ENCODE measurements around the gene KPNB1. TPM values are rescaled to one million over a fixed set of nuclear protein-coding genes. Genes with fewer than 3 reads are reported as not detected.

The KPNB1 gene
- total and polyA plus RNA-seq, 2 of the 4 experiments (the other 2 are of a cell fraction), result 206 to 1,082 TPM

GRCh38 chr17:47696717-47697642, 47.3 kb downstream of the KPNB1 start:
- H3K27me3 ChIP-seq (ENCODE audit: control insufficient read depth, insufficient read depth, low read length), result no peaks in the 10 kb centered on the region; the same call in 1 of the 2 replicates
- no peak overlapping the region for H3K14ac ChIP-seq (replicated peaks; ENCODE audit: low read depth, low read length)
- no peak overlapping the region for H3K4me3 ChIP-seq (ENCODE audit: insufficient read depth, low read depth, low read length)
- DNase-seq, result no peak
- H3K56ac ChIP-seq (ENCODE audit: extremely low read depth, insufficient read depth, low read length), result no peak overlapping the region
- H3K36me3 ChIP-seq (ENCODE audit: control insufficient read depth, insufficient read depth, low read length), result peaks cover 25% of the 10 kb centered on the region; the same call in 1 of the 2 replicates
- no peak overlapping the region for H2BK20ac ChIP-seq (ENCODE audit: low read depth, low read length)
- ChIA-PET CTCF (interaction anchor here (1.3 kb wide), 2 partner anchors 93 to 104 kb away, joined by 3 read pairs; no protein-coding TSS in a partner anchor), POLR2A (ENCODE audit: unreplicated experiment) (interaction anchor here (0.5 kb wide), 1 partner anchor 201 kb away, joined by 4 read pairs; no protein-coding TSS in a partner anchor)
- H3K18ac ChIP-seq (ENCODE audit: low read depth, low read length), result no peak overlapping the region
- BruUV-seq (replicated peaks), result no TSS peak
- no peak overlapping the region for H3K9ac ChIP-seq (ENCODE audit: low read depth, low read length)
- H2AK5ac ChIP-seq (ENCODE audit: low read depth, low read length), result no peak overlapping the region
- H3K4me2 ChIP-seq (ENCODE audit: low read depth, low read length), result no peak overlapping the region
- peaks cover 13% of the 10 kb centered on the region; the same call in 1 of the 2 replicates for H4K20me1 ChIP-seq (ENCODE audit: insufficient read depth, low read length)
- peaks cover 5 to 10% of the 10 kb centered on the region in 2 experiments; a peak in 2 of 4 replicates for H3K79me1 ChIP-seq (ENCODE audit: low read depth in 1 of 2, low read length in 2 of 2)
- 96% methylated on average over 4 of the region's 11 CpGs; no CpG with 5 or more reads in 1 of the 2 experiments for WGBS, 2 experiments (ENCODE audit: extremely low coverage in 2 of 2, insufficient read length in 1 of 2)
- intact Hi-C loops (cut with micrococcal nuclease), result no loop called here
- peaks cover 11% of the 10 kb centered on the region for H3K4me1 ChIP-seq (ENCODE audit: control insufficient read depth, insufficient read depth, low read length)
- dilution Hi-C loops (cut with HindIII; ENCODE audit: low sequenced_read_pairs, unreplicated experiment), result no loop called here
- H2BK5ac ChIP-seq (ENCODE audit: low read depth, low read length, poor library complexity, severe bottlenecking), result no peak overlapping the region
- no peak overlapping the region for H4K8ac ChIP-seq (ENCODE audit: low read depth in 2 of 2, low read length in 2 of 2)
- no peak overlapping the region for H4K5ac ChIP-seq (ENCODE audit: low read depth, low read length)
- no peak overlapping the region for H2BK15ac ChIP-seq (ENCODE audit: low read depth, low read length)
- no peak overlapping the region for H3K23ac ChIP-seq (ENCODE audit: low read depth, low read length)
- no peak overlapping the region for H2AFZ ChIP-seq (replicated peaks; ENCODE audit: low read length, poor library complexity)
- H3K4ac ChIP-seq (ENCODE audit: low read depth, low read length), result no peak overlapping the region
- H3K9me3 ChIP-seq (ENCODE audit: control insufficient read depth, insufficient read depth, low read length), result no peaks in the 10 kb centered on the region
- no peak for TF ChIP-seq CHD1 (IDR thresholded peaks at IDR 0.05; ENCODE audit: low read depth, low read length)
- TF ChIP-seq NFE2L2 (IDR thresholded peaks at IDR 0.05; ENCODE audit: low read depth, low read length), result no peak
- no peak for TF ChIP-seq FOS (IDR thresholded peaks at IDR 0.05; ENCODE audit: low read depth, low read length)
- TF ChIP-seq BHLHE40 (IDR thresholded peaks at IDR 0.05; ENCODE audit: low read depth, low read length), result no peak
- TF ChIP-seq MXI1 (IDR thresholded peaks at IDR 0.05; ENCODE audit: borderline replicate concordance, low read depth, low read length), result no peak
- TF ChIP-seq RCOR1 (IDR thresholded peaks at IDR 0.05; ENCODE audit: insufficient replicate concordance, low read length), result no peak
- no peak for TF ChIP-seq ELK1 (IDR thresholded peaks at IDR 0.05; ENCODE audit: borderline replicate concordance, low read depth, low read length)
- TF ChIP-seq MAZ (IDR thresholded peaks at IDR 0.05; ENCODE audit: borderline replicate concordance, low read depth, low read length), result no peak
- TF ChIP-seq RFX5 (IDR thresholded peaks at IDR 0.05; ENCODE audit: low read depth, low read length), result no peak
- no peak for TF ChIP-seq MAFK (IDR thresholded peaks at IDR 0.05; ENCODE audit: low read depth, low read length)
- TF ChIP-seq CTCF (conservative IDR thresholded peaks at IDR 0.05; ENCODE audit: low read depth, low read length), result no peak
- no peak for TF ChIP-seq CEBPB (IDR thresholded peaks at IDR 0.05; ENCODE audit: low read depth, low read length)
- no peak for TF ChIP-seq RAD21 (IDR thresholded peaks at IDR 0.05; ENCODE audit: low read length)
- TF ChIP-seq POLR2A (IDR thresholded peaks at IDR 0.05; ENCODE audit: low read depth, low read length), result no peak
- TF ChIP-seq SMC3 (IDR thresholded peaks at IDR 0.05; ENCODE audit: low read depth, low read length), result no peak
- 0 out of 2 replicates have a peak, but pooled peaks cover 3% of the 10 kb centered on the region for H3K9me1 ChIP-seq (ENCODE audit: insufficient read depth, low read length)
- in situ Hi-C loops (cut with MboI; ENCODE audit: low sequenced_read_pairs), result no loop called here
- no peak overlapping the region for H2BK120ac ChIP-seq (ENCODE audit: low read depth, low read length)
- H3K27ac ChIP-seq (ENCODE audit: insufficient read depth, low read length), result no peak overlapping the region
- no peak for ATAC-seq (ENCODE audit: low read depth)
- H2AK9ac ChIP-seq (replicated peaks; ENCODE audit: low read depth, low read length, poor library complexity), result no peak overlapping the region
- no peak overlapping the region for H4K91ac ChIP-seq (ENCODE audit: insufficient read depth, low read depth, low read length)

Measured in IMR-90 (cell line).